GM23248 (cell line): ENCODE data around the gene NIT1. TPM values are rescaled to one million over a fixed set of nuclear protein-coding genes. Genes with fewer than 3 reads are reported as not detected.

Experiments used
- DNase-seq: peaks from one replicate; pipeline ENCODE4 v3.0.0-alpha.2; 2015
- H2AFZ ChIP-seq: fragments of 200-600 bp; sonication (generic); 2 replicates; pipeline ENCODE4 v1.6.1; 2016; ENCODE audit warnings: antibody characterized with exemption
- H3F3A ChIP-seq: fragments of 200-600 bp; sonication (generic); 2 replicates; pipeline ENCODE4 v1.6.1; 2016; ENCODE audit warnings: mild to moderate bottlenecking, antibody characterized with exemption, mixed run types; ENCODE audit not compliant: insufficient read depth
- H3K27ac ChIP-seq: fragments of 200-600 bp; sonication (generic); 2 replicates; pipeline ENCODE4 v1.5.1; 2016; ENCODE audit warnings: mild to moderate bottlenecking
- H3K27me3 ChIP-seq: fragments of 200-600 bp; sonication (generic); replicated peaks from 2 replicates; pipeline ENCODE4 v1.6.1; 2016; ENCODE audit warnings: mild to moderate bottlenecking; ENCODE audit not compliant: insufficient read depth
- H3K36me3 ChIP-seq: fragments of 200-600 bp; sonication (generic); 2 replicates; pipeline ENCODE4 v1.6.1; 2016; ENCODE audit warnings: low read depth, mild to moderate bottlenecking
- H3K4me1 ChIP-seq: fragments of 200-600 bp; sonication (generic); 2 replicates; pipeline ENCODE4 v1.6.1; 2016; ENCODE audit warnings: mild to moderate bottlenecking; ENCODE audit not compliant: insufficient read depth
- H3K4me2 ChIP-seq: fragments of 200-600 bp; sonication (generic); one replicate; pipeline ENCODE4 v1.6.1; 2016; ENCODE audit warnings: mild to moderate bottlenecking; ENCODE audit not compliant: unreplicated experiment
- H3K4me3 ChIP-seq: fragments of 200-600 bp; sonication (generic); 2 replicates; pipeline ENCODE4 v1.5.1; 2016; ENCODE audit warnings: mild to moderate bottlenecking
- H3K79me2 ChIP-seq: fragments of 200-600 bp; sonication (generic); 2 replicates; pipeline ENCODE4 v1.6.1; 2016; ENCODE audit warnings: mild to moderate bottlenecking; ENCODE audit not compliant: insufficient read depth
- H3K9ac ChIP-seq: fragments of 200-600 bp; sonication (generic); 2 replicates; pipeline ENCODE4 v1.6.1; 2016; ENCODE audit warnings: mild to moderate bottlenecking
- H3K9me2 ChIP-seq: fragments of 200-600 bp; sonication (generic); 2 replicates; pipeline ENCODE4 v1.6.1; 2016; ENCODE audit warnings: mixed run types, mild to moderate bottlenecking, moderate library complexity; ENCODE audit not compliant: insufficient read depth
- H3K9me3 ChIP-seq: fragments of 200-600 bp; sonication (generic); one replicate; pipeline ENCODE4 v1.6.1; 2017; ENCODE audit warnings: low read depth
- H4K20me1 ChIP-seq: fragments of 200-600 bp; sonication (generic); 2 replicates; pipeline ENCODE4 v1.6.0; 2016; ENCODE audit not compliant: insufficient read depth
- EZH2 ChIP-seq: fragments of 200-600 bp; sonication (generic); IDR thresholded peaks from 2 replicates; pipeline ENCODE4 v1.6.1; 2018; ENCODE audit warnings: antibody characterized with exemption, mild to moderate bottlenecking; ENCODE audit not compliant: insufficient read depth, poor library complexity, severe bottlenecking
- EZH2phosphoT487 ChIP-seq: fragments of 200-600 bp; sonication (generic); IDR thresholded peaks from 2 replicates; pipeline ENCODE4 v1.6.1; 2018; ENCODE audit warnings: antibody characterized with exemption, moderate library complexity, mild to moderate bottlenecking, low read depth; ENCODE audit not compliant: insufficient read depth
- WGBS, 2 experiments: methylation state at CpG; one replicate each; pipeline ENCODE4 v1.1.6; 2015 to 2017; ENCODE audit warnings: low lambda C conversion rate in 2 of 2, low coverage in 1 of 2; ENCODE audit errors: missing lambda C conversion rate in 2 of 2; 5-methylcytosine and 5-hydroxymethylcytosine counted together
- in situ Hi-C: fragments of 300-500 bp; cut with MboI; formaldehyde crosslinking; loops from 2 replicates; pipeline ENCODE4 v1.15.0; 2020
- polyA plus RNA-seq: library from polyadenylated mRNA; unstranded; fragments of >200 nt; fragmentation: Nextera tagmentation; extraction: Ambion mirVana; gene quantifications from 2 replicates; pipeline ENCODE4 v1.2.1, GENCODE V29; 2016
- total RNA-seq: library from RNA; depleted of rRNA; stranded (reverse); fragments of >200 nt; shearing (Covaris generic); gene quantifications from 2 replicates; pipeline ENCODE4 v1.2.3, GENCODE V29; 2014

Gene NIT1
- total and polyA plus RNA-seq, 2 experiments from 2014 or later: 24.3 to 30.9 TPM

- peak overlapping the region; percentile 88 for H3K27ac ChIP-seq
- no peaks in the 10 kb centered on the region for H3K9me2 ChIP-seq
- H3K9me3 ChIP-seq: no peaks in the 10 kb centered on the region
- peak overlapping the region; percentile 42 for H3K4me2 ChIP-seq
- no peak overlapping the region for H3K4me3 ChIP-seq
- H3K27me3 ChIP-seq: no peaks in the 10 kb centered on the region
- peaks cover 43% of the 10 kb centered on the region for H3F3A ChIP-seq
- DNase-seq: no peak
- H3K36me3 ChIP-seq: no peaks in the 10 kb centered on the region
- peak overlapping the region; percentile 69 for H2AFZ ChIP-seq
- H3K9ac ChIP-seq: peak overlapping the region; percentile 74
- H3K4me1 ChIP-seq: peaks cover 70% of the 10 kb centered on the region
- WGBS, 2 experiments: 59 to 61% methylated on average over 10 of the region's 10 CpGs
- TF ChIP-seq EZH2phosphoT487 (no peak), EZH2 (no peak)
- no peaks in the 10 kb centered on the region for H4K20me1 ChIP-seq
- H3K79me2 ChIP-seq: no peaks in the 10 kb centered on the region
- in situ Hi-C loops: no loop called here
These were observed 33.9 kb upstream of the NIT1 start for GRCh38 chr1:161083748-161084596.

- 100% methylated on average over 1 of the region's 1 CpG; no CpG with 5 or more reads in 1 of the 2 experiments for WGBS, 2 experiments
These were observed 33.3 kb upstream of the NIT1 start for GRCh38 chr1:161084597-161084988.

GRCh38 chr1:161085165-161085564 is 32.7 kb upstream of the NIT1 start:
- Histone ChIP-seq H3K79me2 (no peaks in the 10 kb centered on the region), H3K27ac (peak overlapping the region; percentile 88; the same call in 1 of the 2 replicates), H3K4me1 (peaks cover 67% of the 10 kb centered on the region), H3K36me3 (no peaks in the 10 kb centered on the region), H3K9me3 (no peaks in the 10 kb centered on the region), H3K4me2 (no peak overlapping the region), H3K9ac (peak overlapping the region; percentile 17; the same call in 1 of the 2 replicates), H3K4me3 (no peak overlapping the region), H3F3A (peaks cover 40% of the 10 kb centered on the region), H4K20me1 (no peaks in the 10 kb centered on the region), H2AFZ (peak overlapping the region; percentile 62), H3K9me2 (no peaks in the 10 kb centered on the region), H3K27me3 (no peaks in the 10 kb centered on the region)
- 59 to 60% methylated on average over 2 of the region's 2 CpGs for WGBS, 2 experiments
- in situ Hi-C loops: no loop called here
- peak; percentile 60 for DNase-seq
- TF ChIP-seq EZH2 (no peak), EZH2phosphoT487 (no peak)

More at GRCh38 chr1:161084597-161084988, 33.3 kb upstream of the NIT1 start:
- Histone ChIP-seq H3K27ac (peak overlapping the region; percentile 88), H4K20me1 (no peaks in the 10 kb centered on the region), H3K4me2 (no peak overlapping the region), H3K4me3 (no peak overlapping the region), H3K9ac (0 out of 2 replicates have a peak overlapping the region, but pooled peaks have one; percentile 17), H2AFZ (no peak overlapping the region), H3K9me2 (no peaks in the 10 kb centered on the region), H3F3A (peaks cover 43% of the 10 kb centered on the region), H3K9me3 (no peaks in the 10 kb centered on the region), H3K27me3 (no peaks in the 10 kb centered on the region), H3K79me2 (no peaks in the 10 kb centered on the region), H3K36me3 (no peaks in the 10 kb centered on the region), H3K4me1 (peaks cover 70% of the 10 kb centered on the region)
- in situ Hi-C loops: no loop called here
- no peak for DNase-seq
- no peak for TF ChIP-seq EZH2
- no peak for TF ChIP-seq EZH2phosphoT487

DNA sequence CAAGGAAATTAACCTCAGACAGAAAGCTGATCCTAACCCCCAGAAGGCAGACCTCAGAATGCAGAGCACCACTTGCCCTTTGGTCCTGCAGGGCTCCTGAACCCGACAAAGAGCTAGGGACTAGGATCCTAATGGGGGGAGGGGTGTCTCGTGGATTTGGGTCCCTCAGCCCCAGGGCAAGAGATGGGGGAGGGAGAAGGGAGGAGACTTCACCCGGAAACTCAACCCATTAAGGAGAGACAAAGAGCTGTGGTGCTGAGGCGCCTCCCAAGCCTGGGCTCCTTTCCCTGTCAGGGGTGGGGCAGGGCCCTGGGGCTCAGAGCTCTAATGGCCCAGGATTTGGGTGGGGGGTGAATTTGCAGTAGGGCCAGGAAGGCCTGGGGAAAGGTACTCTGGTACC is 31.4 kb upstream of the NIT1 start:
- Histone ChIP-seq H2AFZ (no peak overlapping the region), H3F3A (peaks cover 33% of the 10 kb centered on the region), H3K36me3 (no peaks in the 10 kb centered on the region), H3K9me2 (no peaks in the 10 kb centered on the region), H3K9ac (no peak overlapping the region), H3K9me3 (no peaks in the 10 kb centered on the region), H3K4me1 (peaks cover 54% of the 10 kb centered on the region), H3K79me2 (no peaks in the 10 kb centered on the region), H3K27me3 (no peaks in the 10 kb centered on the region), H4K20me1 (no peaks in the 10 kb centered on the region), H3K4me2 (no peak overlapping the region), H3K4me3 (no peak overlapping the region), H3K27ac (no peak overlapping the region)
- WGBS, 2 experiments: 29 to 44% methylated on average over 3 to 4 of the region's 4 CpGs
- in situ Hi-C loops: no loop called here
- TF ChIP-seq EZH2: no peak
- TF ChIP-seq EZH2phosphoT487: no peak
- DNase-seq: no peak
